ENCODE results near the gene FAM240A. TPM values are rescaled to one million over a fixed set of nuclear protein-coding genes. Genes with fewer than 3 reads are reported as not detected.

The FAM240A gene
- total RNA-seq, 1 donor from 2014 or later = not detected

GRCh38 chr3:46619845-46620778, 7.8 kb downstream of the FAM240A start:
- ATAC-seq (peak; percentile 56), DNase-seq (ENCODE audit: low spot score) (peak; percentile 43)

GRCh38 chr3:46624533-46624932, 12.2 kb downstream of the FAM240A start:
- no peak for DNase-seq (ENCODE audit: low spot score)
- ATAC-seq = no peak

GRCh38 chr3:46624975-46625490, 12.7 kb downstream of the FAM240A start:
- no peak for ATAC-seq
- DNase-seq (ENCODE audit: low spot score) = no peak

- ATAC-seq (no peak), DNase-seq (ENCODE audit: low spot score) (no peak)
Observed at GRCh38 chr3:46626039-46626438, 13.7 kb downstream of the FAM240A start.

GRCh38 chr3:46627078-46627477, 14.8 kb downstream of the FAM240A start:
- DNase-seq (ENCODE audit: low spot score) (no peak), ATAC-seq (no peak)

- DNase-seq (ENCODE audit: low spot score) = no peak
- ATAC-seq = peak; percentile 52
Observed at GRCh38 chr3:46628901-46629369, 16.6 kb downstream of the FAM240A start.

GRCh38 chr3:46629551-46630517, 17.5 kb downstream of the FAM240A start:
- DNase-seq (ENCODE audit: low spot score) (peak; percentile 69), ATAC-seq (peak; percentile 76)

GRCh38 chr3:46632792-46633191, 20.5 kb downstream of the FAM240A start:
- peak; percentile 87 for ATAC-seq
- DNase-seq (ENCODE audit: low spot score) = peak; percentile 88

- peak; percentile 64 for DNase-seq (ENCODE audit: low spot score)
- ATAC-seq = peak; percentile 40
Observed at GRCh38 chr3:46634856-46635255, 22.5 kb downstream of the FAM240A start.

- DNase-seq (ENCODE audit: low spot score) = no peak
- no peak for ATAC-seq
Observed at GRCh38 chr3:46639221-46639620, 26.9 kb downstream of the FAM240A start.

GRCh38 chr3:46640927-46641326, 28.6 kb downstream of the FAM240A start:
- ATAC-seq (no peak), DNase-seq (ENCODE audit: low spot score) (no peak)

GRCh38 chr3:46642971-46643370, 30.6 kb downstream of the FAM240A start:
- ATAC-seq (no peak), DNase-seq (ENCODE audit: low spot score) (no peak)

- no peak for DNase-seq (ENCODE audit: low spot score)
- no peak for ATAC-seq
Observed at GRCh38 chr3:46643701-46644100, 31.4 kb downstream of the FAM240A start.

GRCh38 chr3:46646700-46647099, 34.4 kb downstream of the FAM240A start:
- DNase-seq (ENCODE audit: low spot score) = no peak
- no peak for ATAC-seq

GRCh38 chr3:46648096-46648495, 35.8 kb downstream of the FAM240A start:
- no peak for DNase-seq (ENCODE audit: low spot score)
- no peak for ATAC-seq

GRCh38 chr3:46649436-46649835, 37.1 kb downstream of the FAM240A start:
- no peak for ATAC-seq
- DNase-seq (ENCODE audit: low spot score) = no peak

GRCh38 chr3:46651084-46651483, 38.8 kb downstream of the FAM240A start:
- DNase-seq (ENCODE audit: low spot score) = no peak
- ATAC-seq = no peak

GRCh38 chr3:46655271-46655670, 42.9 kb downstream of the FAM240A start:
- DNase-seq (ENCODE audit: low spot score) (no peak), ATAC-seq (no peak)

- DNase-seq (ENCODE audit: low spot score) (no peak), ATAC-seq (no peak)
Observed at GRCh38 chr3:46656778-46657556, 44.6 kb downstream of the FAM240A start.

- no peak for DNase-seq (ENCODE audit: low spot score)
- no peak for ATAC-seq
Observed at GRCh38 chr3:46659285-46659684, 47.0 kb downstream of the FAM240A start.

Measured in left lobe of liver (tissue), 2 donors.